SK-N-SH treated with all-trans-retinoic acid at 6 μM for 48 hours (cell line): ENCODE data around the gene SIRPB2.

Source experiments
- ATAC-seq: fragments of 200-7000 bp; cut with Tn5 transposase; 3 replicates; pipeline ENCODE4 v1.9.1; 2020; ENCODE audit warnings: mild to moderate bottlenecking, moderate library complexity
- ARNTL ChIP-seq: fragments of 450-650 bp; formaldehyde crosslinking; IDR thresholded peaks from 2 replicates; pipeline ENCODE4 v1.5.0; 2020; ENCODE audit warnings: low read depth, mild to moderate bottlenecking, moderate library complexity, borderline replicate concordance
- CREB5 ChIP-seq: fragments of 250-450 bp; sonication (Bioruptor Pico); IDR thresholded peaks from 2 replicates; pipeline ENCODE4 v1.5.1; 2020; ENCODE audit warnings: low read depth, mild to moderate bottlenecking, moderate library complexity
- CSRNP3 ChIP-seq: fragments of 250-450 bp; sonication (Bioruptor Pico); IDR thresholded peaks from 2 replicates; pipeline ENCODE4 v1.5.1; 2021; ENCODE audit warnings: mild to moderate bottlenecking, moderate library complexity
- ESRRG ChIP-seq: fragments of 250-450 bp; sonication (Bioruptor Pico); IDR thresholded peaks from 2 replicates; pipeline ENCODE4 v1.6.1; 2021; ENCODE audit warnings: mild to moderate bottlenecking
- ISL1 ChIP-seq: fragments of 250-450 bp; sonication (Bioruptor Pico); IDR thresholded peaks from 2 replicates; pipeline ENCODE4 v2.1.2; 2022; ENCODE audit warnings: mild to moderate bottlenecking, moderate library complexity
- OSR1 ChIP-seq: fragments of 250-450 bp; sonication (Bioruptor Pico); IDR thresholded peaks from 2 replicates; pipeline ENCODE4 v1.8.0; 2022; ENCODE audit warnings: moderate library complexity, mild to moderate bottlenecking, inconsistent platforms
- PATZ1 ChIP-seq: fragments of 250-450 bp; sonication (Bioruptor Pico); IDR thresholded peaks from 2 replicates; pipeline ENCODE4 v1.8.0; 2020; ENCODE audit warnings: mild to moderate bottlenecking, moderate library complexity, borderline replicate concordance
- POU6F1 ChIP-seq: fragments of 250-450 bp; sonication (Bioruptor Pico); IDR thresholded peaks from 2 replicates; pipeline ENCODE4 v1.8.0; 2021; ENCODE audit warnings: low read depth, mild to moderate bottlenecking, moderate library complexity, borderline replicate concordance
- PPARA ChIP-seq: fragments of 250-450 bp; sonication (Bioruptor Pico); IDR thresholded peaks from 2 replicates; pipeline ENCODE4 v1.5.0; 2020; ENCODE audit warnings: mild to moderate bottlenecking, borderline replicate concordance
- RARB ChIP-seq: fragments of 250-450 bp; sonication (Bioruptor Pico); IDR thresholded peaks from 2 replicates; pipeline ENCODE4 v1.8.0; 2021; ENCODE audit warnings: mild to moderate bottlenecking, moderate library complexity
- SNAI2 ChIP-seq: fragments of 250-450 bp; sonication (Bioruptor Pico); IDR thresholded peaks from 2 replicates; pipeline ENCODE4 v1.5.0; 2020; ENCODE audit warnings: mild to moderate bottlenecking, moderate library complexity
- TCF4 ChIP-seq: fragments of 250-450 bp; sonication (Bioruptor Pico); IDR thresholded peaks from 2 replicates; pipeline ENCODE4 v1.8.0; 2021; ENCODE audit warnings: mild to moderate bottlenecking, moderate library complexity, borderline replicate concordance
- TOX ChIP-seq: fragments of 250-450 bp; sonication (Bioruptor Pico); IDR thresholded peaks from 2 replicates; pipeline ENCODE4 v1.8.0; 2021; ENCODE audit warnings: mild to moderate bottlenecking, moderate library complexity, borderline replicate concordance
- TSHZ2 ChIP-seq: fragments of 250-450 bp; sonication (Bioruptor Pico); IDR thresholded peaks from 2 replicates; pipeline ENCODE4 v1.5.0; 2020; ENCODE audit warnings: mild to moderate bottlenecking, moderate library complexity
- ZFP3 ChIP-seq: fragments of 250-450 bp; sonication (Bioruptor Pico); IDR thresholded peaks from 2 replicates; pipeline ENCODE4 v1.5.0; 2020; ENCODE audit warnings: mild to moderate bottlenecking, moderate library complexity
- ZFP30 ChIP-seq: fragments of 450-650 bp; formaldehyde crosslinking; IDR thresholded peaks from 2 replicates; pipeline ENCODE4 v1.5.0; 2022; ENCODE audit warnings: mild to moderate bottlenecking, moderate library complexity
- ZNF565 ChIP-seq: fragments of 450-650 bp; formaldehyde crosslinking; conservative IDR thresholded peaks from 2 replicates; pipeline ENCODE4 v1.5.0; 2020; ENCODE audit warnings: low read depth, mild to moderate bottlenecking, moderate library complexity
- ZNF8 ChIP-seq: fragments of 450-650 bp; formaldehyde crosslinking; IDR thresholded peaks from 2 replicates; pipeline ENCODE4 v1.5.0; 2020; ENCODE audit warnings: mild to moderate bottlenecking, moderate library complexity

SIRPB2 gene

GRCh38 chr20:1463971-1464570, 27.1 kb downstream of the SIRPB2 start:
- TF ChIP-seq SNAI2 (CRISPR knock-in tag) (no peak), POU6F1 (CRISPR knock-in tag) (no peak), TSHZ2 (CRISPR knock-in tag) (no peak), PPARA (CRISPR knock-in tag) (no peak), ARNTL (no peak), PATZ1 (CRISPR knock-in tag) (no peak), CSRNP3 (CRISPR knock-in tag) (no peak), ESRRG (no peak), OSR1 (CRISPR knock-in tag) (no peak), ISL1 (CRISPR knock-in tag) (no peak), RARB (CRISPR knock-in tag) (no peak), TOX (CRISPR knock-in tag) (no peak), ZNF565 (CRISPR knock-in tag) (no peak), CREB5 (CRISPR knock-in tag) (no peak), ZFP30 (no peak)
- no peak for ATAC-seq

- no peak for ATAC-seq
- TF ChIP-seq TSHZ2 (CRISPR knock-in tag) (no peak), TCF4 (no peak)
These were observed 28.4 kb downstream of the SIRPB2 start for GRCh38 chr20:1462834-1463233.

- no peak for ATAC-seq
- no peak for TF ChIP-seq ARNTL
- no peak for TF ChIP-seq ZNF565 (CRISPR knock-in tag)
- no peak for TF ChIP-seq TSHZ2 (CRISPR knock-in tag)
- TF ChIP-seq POU6F1 (CRISPR knock-in tag): no peak
- TF ChIP-seq ZFP3 (CRISPR knock-in tag): no peak
- no peak for TF ChIP-seq RARB (CRISPR knock-in tag)
- no peak for TF ChIP-seq ZNF8 (CRISPR knock-in tag)
- no peak for TF ChIP-seq CREB5 (CRISPR knock-in tag)
- no peak for TF ChIP-seq SNAI2 (CRISPR knock-in tag)
These were observed 29.2 kb downstream of the SIRPB2 start for GRCh38 chr20:1462001-1462400.
